HCT116 (cell line): ENCODE measurements around the gene PTPRJ.
"Not testable (repeated sequence)": the region's sequence is repeated elsewhere in the genome, so short reads cannot be mapped to it uniquely, and the experiment has no call there.

Experiments used
- CEBPB ChIP-seq: IDR thresholded peaks from 2 replicates; pipeline ENCODE4 v1.6.1; 2012; ENCODE audit warnings: low read depth
- EZH2 ChIP-seq: fragments of 200-600 bp; sonication (generic); IDR thresholded peaks from 2 replicates; pipeline ENCODE4 v1.6.1; 2017; ENCODE audit warnings: antibody characterized with exemption, mixed run types
- FOSL1 ChIP-seq: IDR thresholded peaks from 2 replicates; pipeline ENCODE4 v1.6.1; 2012; ENCODE audit warnings: low read depth
- JUND ChIP-seq: IDR thresholded peaks from 2 replicates; pipeline ENCODE4 v1.6.1; 2012
- POLR2A ChIP-seq: IDR thresholded peaks from 2 replicates; pipeline ENCODE4 v1.7.0; 2011; ENCODE audit warnings: borderline replicate concordance; ENCODE audit not compliant: insufficient read depth, insufficient read length; ENCODE audit errors: extremely low read depth
- POLR2AphosphoS5 ChIP-seq: IDR thresholded peaks from 2 replicates; pipeline ENCODE4 v1.6.1; 2011; ENCODE audit warnings: mild to moderate bottlenecking, low read depth, low read length, moderate library complexity
- SIN3A ChIP-seq: IDR thresholded peaks from 2 replicates; pipeline ENCODE4 v1.6.1; 2012; ENCODE audit warnings: low read depth
- TF ChIP-seq, protein P1 (sequence below), 3 experiments: fragments of 200-600 bp in 1 of 3; sonication (generic) in 1 of 3; IDR thresholded peaks in 2 of 3; conservative IDR thresholded peaks in 1 of 3; 2 replicates each; pipeline ENCODE4 v1.5.1; 2012 to 2017; ENCODE audit warnings: low read depth in 2 of 3, low read length in 2 of 3, antibody characterized with exemption in 1 of 3, borderline replicate concordance in 1 of 3, control low read depth in 1 of 3, mild to moderate bottlenecking in 1 of 3, mixed read lengths in 1 of 3, mixed run types in 1 of 3, moderate library complexity in 1 of 3; ENCODE audit not compliant: insufficient read depth in 1 of 3
- TF ChIP-seq, protein P2 (sequence below): IDR thresholded peaks from 2 replicates; pipeline ENCODE4 v1.6.1; 2012
- TF ChIP-seq, protein P3 (sequence below): IDR thresholded peaks from 2 replicates; pipeline ENCODE4 v1.6.1; 2011; ENCODE audit warnings: mild to moderate bottlenecking, low read length, moderate library complexity; ENCODE audit not compliant: insufficient replicate concordance; ENCODE audit errors: extremely low read depth
- TF ChIP-seq, protein P4 (sequence below): IDR thresholded peaks from 2 replicates; pipeline ENCODE4 v1.6.1; 2012

DNA sequence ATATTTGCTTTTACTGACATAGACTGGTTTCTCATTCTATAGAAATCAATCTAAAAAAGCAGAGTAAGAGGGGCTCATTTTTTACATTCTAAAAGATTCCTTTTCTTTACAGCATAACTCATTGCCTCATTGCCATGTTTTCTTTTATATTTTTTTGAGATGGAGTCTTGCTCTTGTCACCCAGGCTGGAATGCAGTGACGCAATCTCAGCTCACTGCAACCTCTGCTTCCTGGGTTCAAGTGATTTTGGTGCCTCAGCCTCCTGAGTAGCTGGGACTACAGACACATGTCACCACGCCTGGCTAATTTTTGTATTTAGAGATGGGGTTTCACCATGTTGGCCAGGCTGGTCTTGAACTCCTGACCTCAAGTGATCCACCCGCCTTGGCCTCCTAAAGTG, 159.5 kb downstream of the PTPRJ start:
- TF ChIP-seq, protein P1, sequence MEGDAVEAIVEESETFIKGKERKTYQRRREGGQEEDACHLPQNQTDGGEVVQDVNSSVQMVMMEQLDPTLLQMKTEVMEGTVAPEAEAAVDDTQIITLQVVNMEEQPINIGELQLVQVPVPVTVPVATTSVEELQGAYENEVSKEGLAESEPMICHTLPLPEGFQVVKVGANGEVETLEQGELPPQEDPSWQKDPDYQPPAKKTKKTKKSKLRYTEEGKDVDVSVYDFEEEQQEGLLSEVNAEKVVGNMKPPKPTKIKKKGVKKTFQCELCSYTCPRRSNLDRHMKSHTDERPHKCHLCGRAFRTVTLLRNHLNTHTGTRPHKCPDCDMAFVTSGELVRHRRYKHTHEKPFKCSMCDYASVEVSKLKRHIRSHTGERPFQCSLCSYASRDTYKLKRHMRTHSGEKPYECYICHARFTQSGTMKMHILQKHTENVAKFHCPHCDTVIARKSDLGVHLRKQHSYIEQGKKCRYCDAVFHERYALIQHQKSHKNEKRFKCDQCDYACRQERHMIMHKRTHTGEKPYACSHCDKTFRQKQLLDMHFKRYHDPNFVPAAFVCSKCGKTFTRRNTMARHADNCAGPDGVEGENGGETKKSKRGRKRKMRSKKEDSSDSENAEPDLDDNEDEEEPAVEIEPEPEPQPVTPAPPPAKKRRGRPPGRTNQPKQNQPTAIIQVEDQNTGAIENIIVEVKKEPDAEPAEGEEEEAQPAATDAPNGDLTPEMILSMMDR (IDR thresholded peaks at IDR 0.05 in 2 of 3, conservative IDR thresholded peaks at IDR 0.05 in 1 of 3; ENCODE audit: borderline replicate concordance in 1 of 3, insufficient read depth in 1 of 3, low read depth in 2 of 3, low read length in 2 of 3): not testable (repeated sequence)
- not testable (repeated sequence) for TF ChIP-seq POLR2AphosphoS5, POLR2A, SIN3A, EZH2, CEBPB, FOSL1, JUND
- TF ChIP-seq, protein P2, sequence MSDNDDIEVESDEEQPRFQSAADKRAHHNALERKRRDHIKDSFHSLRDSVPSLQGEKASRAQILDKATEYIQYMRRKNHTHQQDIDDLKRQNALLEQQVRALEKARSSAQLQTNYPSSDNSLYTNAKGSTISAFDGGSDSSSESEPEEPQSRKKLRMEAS: not testable (repeated sequence)
- TF ChIP-seq, protein P3, sequence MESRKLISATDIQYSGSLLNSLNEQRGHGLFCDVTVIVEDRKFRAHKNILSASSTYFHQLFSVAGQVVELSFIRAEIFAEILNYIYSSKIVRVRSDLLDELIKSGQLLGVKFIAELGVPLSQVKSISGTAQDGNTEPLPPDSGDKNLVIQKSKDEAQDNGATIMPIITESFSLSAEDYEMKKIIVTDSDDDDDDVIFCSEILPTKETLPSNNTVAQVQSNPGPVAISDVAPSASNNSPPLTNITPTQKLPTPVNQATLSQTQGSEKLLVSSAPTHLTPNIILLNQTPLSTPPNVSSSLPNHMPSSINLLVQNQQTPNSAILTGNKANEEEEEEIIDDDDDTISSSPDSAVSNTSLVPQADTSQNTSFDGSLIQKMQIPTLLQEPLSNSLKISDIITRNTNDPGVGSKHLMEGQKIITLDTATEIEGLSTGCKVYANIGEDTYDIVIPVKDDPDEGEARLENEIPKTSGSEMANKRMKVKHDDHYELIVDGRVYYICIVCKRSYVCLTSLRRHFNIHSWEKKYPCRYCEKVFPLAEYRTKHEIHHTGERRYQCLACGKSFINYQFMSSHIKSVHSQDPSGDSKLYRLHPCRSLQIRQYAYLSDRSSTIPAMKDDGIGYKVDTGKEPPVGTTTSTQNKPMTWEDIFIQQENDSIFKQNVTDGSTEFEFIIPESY: not testable (repeated sequence)
- TF ChIP-seq, protein P4, sequence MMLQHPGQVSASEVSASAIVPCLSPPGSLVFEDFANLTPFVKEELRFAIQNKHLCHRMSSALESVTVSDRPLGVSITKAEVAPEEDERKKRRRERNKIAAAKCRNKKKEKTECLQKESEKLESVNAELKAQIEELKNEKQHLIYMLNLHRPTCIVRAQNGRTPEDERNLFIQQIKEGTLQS: not testable (repeated sequence)
